ENCODE data around the gene WIPI1.

DNA sequence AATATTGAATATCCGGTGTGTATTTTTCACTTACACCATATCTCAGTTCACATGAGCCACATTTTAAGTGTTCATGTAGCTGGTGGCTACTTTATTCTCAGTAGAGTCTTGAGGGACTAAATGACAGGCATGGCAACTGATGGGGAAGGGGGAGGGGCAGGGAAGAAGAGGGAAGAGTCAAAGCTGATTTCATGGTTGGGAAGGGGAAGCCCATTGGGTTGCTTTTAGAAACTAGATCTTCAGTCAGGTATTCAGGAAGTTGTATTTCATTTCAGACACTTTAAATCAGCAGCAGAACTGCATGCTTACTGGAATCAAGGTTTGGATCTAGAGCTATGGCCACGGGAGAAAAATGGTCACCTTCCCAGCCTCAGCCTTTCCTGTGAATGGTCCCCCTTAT is 2.9 kb upstream of the WIPI1 start:
- TF ChIP-seq CTCF (conservative IDR thresholded peaks at IDR 0.05) (no peak), ZFX (IDR thresholded peaks at IDR 0.05) (no peak)

All from C4-2B (cell line).